Central memory CD8-positive, alpha-beta T cell (primary cell): ENCODE data around the gene DPY19L3.
"Not testable (repeated sequence)": the region's sequence is repeated elsewhere in the genome, so short reads cannot be mapped to it uniquely, and the experiment has no call there.

Experiments used
- ATAC-seq: fragments of 150-1000 bp; cut with Tn5 transposase; replicated peaks from 2 replicates; pipeline ENCODE4 v1.10.0; 2022; ENCODE audit warnings: mild to moderate bottlenecking, moderate FRiP score, moderate number of reproducible peaks; ENCODE audit not compliant: poor library complexity, severe bottlenecking; ENCODE audit errors: extremely low read depth
- DNase-seq, 2 donors: peaks; one replicate each; pipeline ENCODE4 v3.0.0; 2021; ENCODE audit warnings: low spot score in 2 of 2
- H3K27ac Mint-ChIP-seq: one replicate; pipeline ENCODE4 v1.8.0; 2022; ENCODE audit warnings: low read depth, mild to moderate bottlenecking, moderate library complexity, mixed read lengths
- H3K27me3 Mint-ChIP-seq: one replicate; pipeline ENCODE4 v1.8.0; 2022; ENCODE audit warnings: mixed read lengths
- H3K36me3 Mint-ChIP-seq: one replicate; pipeline ENCODE4 v1.8.0; 2022; ENCODE audit warnings: mild to moderate bottlenecking, moderate library complexity, mixed read lengths; ENCODE audit not compliant: insufficient read depth
- H3K4me1 Mint-ChIP-seq: one replicate; pipeline ENCODE4 v1.8.0; 2022; ENCODE audit warnings: mixed read lengths
- H3K4me3 Mint-ChIP-seq: one replicate; pipeline ENCODE4 v1.8.0; 2022; ENCODE audit warnings: mild to moderate bottlenecking, moderate library complexity, mixed read lengths
- H3K9me3 Mint-ChIP-seq: one replicate; pipeline ENCODE4 v1.8.0; 2022; ENCODE audit warnings: mixed read lengths

DPY19L3 gene

GRCh38 chr19:32372726-32373517 is 32.6 kb upstream of the DPY19L3 start:
- H3K4me3 Mint-ChIP-seq: no peak overlapping the region
- H3K4me1 Mint-ChIP-seq: peaks cover 42% of the 10 kb centered on the region
- no peaks in the 10 kb centered on the region for H3K27me3 Mint-ChIP-seq
- ATAC-seq: no peak
- no peak for DNase-seq
- H3K9me3 Mint-ChIP-seq: no peaks in the 10 kb centered on the region
- H3K36me3 Mint-ChIP-seq: peaks cover 43% of the 10 kb centered on the region
- no peak overlapping the region for H3K27ac Mint-ChIP-seq

GRCh38 chr19:32373585-32374295 is 31.8 kb upstream of the DPY19L3 start:
- peaks cover 35% of the 10 kb centered on the region for H3K4me1 Mint-ChIP-seq
- H3K4me3 Mint-ChIP-seq: no peak overlapping the region
- DNase-seq (no peak), ATAC-seq (no peak)
- no peaks in the 10 kb centered on the region for H3K27me3 Mint-ChIP-seq
- no peak overlapping the region for H3K27ac Mint-ChIP-seq
- H3K9me3 Mint-ChIP-seq: no peaks in the 10 kb centered on the region
- peaks cover 42% of the 10 kb centered on the region for H3K36me3 Mint-ChIP-seq

GRCh38 chr19:32374362-32374761 is 31.2 kb upstream of the DPY19L3 start:
- Mint-ChIP-seq H3K36me3 (peaks cover 42% of the 10 kb centered on the region), H3K4me1 (peaks cover 31% of the 10 kb centered on the region)
- DNase-seq, H3K4me3 Mint-ChIP-seq, H3K27me3 Mint-ChIP-seq, ATAC-seq, H3K27ac Mint-ChIP-seq, H3K9me3 Mint-ChIP-seq: not testable (repeated sequence)

- ATAC-seq, H3K27me3 Mint-ChIP-seq, H3K27ac Mint-ChIP-seq, H3K9me3 Mint-ChIP-seq, DNase-seq, H3K4me3 Mint-ChIP-seq: not testable (repeated sequence)
- peaks cover 15% of the 10 kb centered on the region for H3K4me1 Mint-ChIP-seq
- peaks cover 36% of the 10 kb centered on the region for H3K36me3 Mint-ChIP-seq
Observed at GRCh38 chr19:32377088-32377487, 28.5 kb upstream of the DPY19L3 start.

GRCh38 chr19:32380269-32380668 is 25.3 kb upstream of the DPY19L3 start:
- peaks cover 6% of the 10 kb centered on the region for H3K4me1 Mint-ChIP-seq
- H3K4me3 Mint-ChIP-seq: no peak overlapping the region
- ATAC-seq (no peak), DNase-seq (no peak)
- no peaks in the 10 kb centered on the region for H3K9me3 Mint-ChIP-seq
- no peaks in the 10 kb centered on the region for H3K27me3 Mint-ChIP-seq
- no peak overlapping the region for H3K27ac Mint-ChIP-seq
- H3K36me3 Mint-ChIP-seq: peaks cover 43% of the 10 kb centered on the region

- Mint-ChIP-seq H3K4me3 (no peak overlapping the region), H3K9me3 (no peaks in the 10 kb centered on the region), H3K27me3 (no peaks in the 10 kb centered on the region), H3K27ac (no peak overlapping the region), H3K36me3 (peaks cover 11% of the 10 kb centered on the region), H3K4me1 (peaks cover 6% of the 10 kb centered on the region)
- DNase-seq (no peak), ATAC-seq (no peak)
Observed at GRCh38 chr19:32387701-32388392, 17.7 kb upstream of the DPY19L3 start.

GRCh38 chr19:32388393-32388855 is 17.1 kb upstream of the DPY19L3 start:
- Mint-ChIP-seq H3K36me3 (peaks cover 6% of the 10 kb centered on the region), H3K27me3 (no peaks in the 10 kb centered on the region), H3K4me3 (no peak overlapping the region), H3K27ac (no peak overlapping the region), H3K9me3 (no peaks in the 10 kb centered on the region), H3K4me1 (peaks cover 6% of the 10 kb centered on the region)
- DNase-seq (no peak), ATAC-seq (no peak)

- no peaks in the 10 kb centered on the region for H3K9me3 Mint-ChIP-seq
- H3K4me3 Mint-ChIP-seq: no peak overlapping the region
Observed at GRCh38 chr19:32392901-32393300, 12.7 kb upstream of the DPY19L3 start.

GRCh38 chr19:32396046-32396652 is 9.4 kb upstream of the DPY19L3 start:
- ATAC-seq (no peak), DNase-seq (no peak)
- Mint-ChIP-seq H3K36me3 (peaks cover 3% of the 10 kb centered on the region), H3K27ac (no peak overlapping the region), H3K4me3 (no peak overlapping the region), H3K4me1 (peaks cover 6% of the 10 kb centered on the region), H3K27me3 (no peaks in the 10 kb centered on the region), H3K9me3 (no peaks in the 10 kb centered on the region)

More at GRCh38 chr19:32392901-32393300, 12.7 kb upstream of the DPY19L3 start:
- H3K27ac Mint-ChIP-seq: no peak overlapping the region
- peaks cover 6% of the 10 kb centered on the region for H3K4me1 Mint-ChIP-seq
- DNase-seq: no peak
- no peaks in the 10 kb centered on the region for H3K27me3 Mint-ChIP-seq
- H3K36me3 Mint-ChIP-seq: peaks cover 3% of the 10 kb centered on the region
- no peak for ATAC-seq

- no peak overlapping the region for H3K27ac Mint-ChIP-seq
- H3K4me3 Mint-ChIP-seq: no peak overlapping the region
- no peaks in the 10 kb centered on the region for H3K4me1 Mint-ChIP-seq
- DNase-seq (no peak), ATAC-seq (no peak)
- H3K27me3 Mint-ChIP-seq: no peaks in the 10 kb centered on the region
- peaks cover 3% of the 10 kb centered on the region for H3K36me3 Mint-ChIP-seq
- no peaks in the 10 kb centered on the region for H3K9me3 Mint-ChIP-seq
Observed at GRCh38 chr19:32397671-32398101, 7.9 kb upstream of the DPY19L3 start.

GRCh38 chr19:32401992-32402391 is 3.6 kb upstream of the DPY19L3 start:
- Mint-ChIP-seq H3K36me3 (peaks cover 6% of the 10 kb centered on the region), H3K27me3 (no peaks in the 10 kb centered on the region), H3K4me3 (no peak overlapping the region), H3K4me1 (peaks cover 7% of the 10 kb centered on the region), H3K9me3 (no peaks in the 10 kb centered on the region), H3K27ac (no peak overlapping the region)
- DNase-seq: no peak
- no peak for ATAC-seq

GRCh38 chr19:32403291-32403995 is 2.1 kb upstream of the DPY19L3 start:
- Mint-ChIP-seq H3K27ac (no peak overlapping the region), H3K4me3 (peak overlapping the region; percentile 79), H3K27me3 (no peaks in the 10 kb centered on the region)

More at GRCh38 chr19:32403291-32403995, 2.1 kb upstream of the DPY19L3 start:
- ATAC-seq: no peak
- DNase-seq: no peak
- peaks cover 8% of the 10 kb centered on the region for H3K36me3 Mint-ChIP-seq
- no peaks in the 10 kb centered on the region for H3K9me3 Mint-ChIP-seq
- H3K4me1 Mint-ChIP-seq: peaks cover 9% of the 10 kb centered on the region
